Choroid plexus epithelial cell (primary cell): ENCODE measurements around the gene RUNX3.

ENCODE experiments used
- DNase-seq: peaks from one replicate; pipeline ENCODE4 v3.0.0-alpha.2; 2010; ENCODE audit warnings: low read depth
- H3K4me3 ChIP-seq: 2 replicates; pipeline ENCODE4 v1.5.1; 2011; ENCODE audit warnings: low read depth, mild to moderate bottlenecking, control low read depth, low read length, moderate library complexity
- CTCF ChIP-seq: conservative IDR thresholded peaks from 2 replicates; pipeline ENCODE4 v1.5.1; 2011; ENCODE audit warnings: low read depth, mild to moderate bottlenecking, control low read depth, inconsistent platforms, low read length, moderate library complexity

RUNX3 gene

GRCh38 chr1:24957016-24957807, 27.1 kb upstream of the RUNX3 start:
- H3K4me3 ChIP-seq: no peak overlapping the region
- no peak for TF ChIP-seq CTCF
- DNase-seq: no peak

GRCh38 chr1:24955779-24956365, 25.8 kb upstream of the RUNX3 start:
- no peak for TF ChIP-seq CTCF

GRCh38 chr1:24955161-24955560, 25.1 kb upstream of the RUNX3 start:
- DNase-seq: peak; percentile 67
- no peak for TF ChIP-seq CTCF
- H3K4me3 ChIP-seq: no peak overlapping the region

More at GRCh38 chr1:24955779-24956365, 25.8 kb upstream of the RUNX3 start:
- H3K4me3 ChIP-seq: no peak overlapping the region
- no peak for DNase-seq

- TF ChIP-seq CTCF: no peak
- H3K4me3 ChIP-seq: no peak overlapping the region
- DNase-seq: no peak
These were observed 24.6 kb upstream of the RUNX3 start for GRCh38 chr1:24954631-24955030.

- H3K4me3 ChIP-seq: no peak overlapping the region
- DNase-seq: no peak
- no peak for TF ChIP-seq CTCF
These were observed 23.9 kb upstream of the RUNX3 start for GRCh38 chr1:24954022-24954421.

- H3K4me3 ChIP-seq: no peak overlapping the region
These were observed 22.4 kb upstream of the RUNX3 start for GRCh38 chr1:24952413-24952841.

More at GRCh38 chr1:24952413-24952841, 22.4 kb upstream of the RUNX3 start:
- DNase-seq: no peak
- peak; percentile 8 for TF ChIP-seq CTCF
